Mesothelial cell of epicardium (in vitro differentiated cells): ENCODE data around the gene MED17. TPM values are rescaled to one million over a fixed set of nuclear protein-coding genes. Genes with fewer than 3 reads are reported as not detected.

ENCODE experiments used
- DNase-seq, 2 experiments: peaks; one replicate each; pipeline ENCODE4 v3.0.0; 2021; ENCODE audit warnings: low spot score in 2 of 2; ENCODE audit not compliant: unreplicated experiment in 2 of 2
- H3K27ac Mint-ChIP-seq: 2 replicates; pipeline ENCODE4 v1.8.0; 2021; ENCODE audit warnings: mixed read lengths
- H3K27me3 Mint-ChIP-seq: 2 replicates; pipeline ENCODE4 v1.8.0; 2021; ENCODE audit warnings: low read depth, mixed read lengths
- H3K36me3 Mint-ChIP-seq: 2 replicates; pipeline ENCODE4 v1.8.0; 2021; ENCODE audit warnings: mixed read lengths
- H3K4me1 Mint-ChIP-seq: 2 replicates; pipeline ENCODE4 v1.8.0; 2021; ENCODE audit warnings: mixed read lengths
- H3K4me3 Mint-ChIP-seq: 2 replicates; pipeline ENCODE4 v1.8.0; 2021; ENCODE audit warnings: mild to moderate bottlenecking, moderate library complexity, mixed read lengths
- H3K9me3 Mint-ChIP-seq: 2 replicates; pipeline ENCODE4 v1.8.0; 2021; ENCODE audit warnings: mixed read lengths
- total RNA-seq: library from RNA; stranded (reverse); gene quantifications from 3 replicates; pipeline ENCODE4 v1.2.1, GENCODE V29; 2021
- TF ChIP-seq, protein P1 (sequence below): fragments of 200-600 bp; sonication (generic); IDR thresholded peaks from one replicate; pipeline ENCODE4 v1.5.0; 2021; ENCODE audit warnings: antibody characterized with exemption; ENCODE audit not compliant: unreplicated experiment

Gene MED17
- total RNA-seq, 1 donor from 2014 or later = 55.5 TPM

GRCh38 chr11:93845181-93846092, 61.4 kb downstream of the MED17 start:
- no peak for DNase-seq
- H3K27ac Mint-ChIP-seq = no peak overlapping the region
- no peaks in the 10 kb centered on the region for H3K27me3 Mint-ChIP-seq
- no peaks in the 10 kb centered on the region for H3K36me3 Mint-ChIP-seq
- TF ChIP-seq, protein P1, sequence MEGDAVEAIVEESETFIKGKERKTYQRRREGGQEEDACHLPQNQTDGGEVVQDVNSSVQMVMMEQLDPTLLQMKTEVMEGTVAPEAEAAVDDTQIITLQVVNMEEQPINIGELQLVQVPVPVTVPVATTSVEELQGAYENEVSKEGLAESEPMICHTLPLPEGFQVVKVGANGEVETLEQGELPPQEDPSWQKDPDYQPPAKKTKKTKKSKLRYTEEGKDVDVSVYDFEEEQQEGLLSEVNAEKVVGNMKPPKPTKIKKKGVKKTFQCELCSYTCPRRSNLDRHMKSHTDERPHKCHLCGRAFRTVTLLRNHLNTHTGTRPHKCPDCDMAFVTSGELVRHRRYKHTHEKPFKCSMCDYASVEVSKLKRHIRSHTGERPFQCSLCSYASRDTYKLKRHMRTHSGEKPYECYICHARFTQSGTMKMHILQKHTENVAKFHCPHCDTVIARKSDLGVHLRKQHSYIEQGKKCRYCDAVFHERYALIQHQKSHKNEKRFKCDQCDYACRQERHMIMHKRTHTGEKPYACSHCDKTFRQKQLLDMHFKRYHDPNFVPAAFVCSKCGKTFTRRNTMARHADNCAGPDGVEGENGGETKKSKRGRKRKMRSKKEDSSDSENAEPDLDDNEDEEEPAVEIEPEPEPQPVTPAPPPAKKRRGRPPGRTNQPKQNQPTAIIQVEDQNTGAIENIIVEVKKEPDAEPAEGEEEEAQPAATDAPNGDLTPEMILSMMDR = no peak
- H3K4me1 Mint-ChIP-seq = peaks cover 12% of the 10 kb centered on the region
- H3K4me3 Mint-ChIP-seq = no peak overlapping the region
- no peaks in the 10 kb centered on the region for H3K9me3 Mint-ChIP-seq

- Mint-ChIP-seq H3K27ac (no peak overlapping the region), H3K36me3 (no peaks in the 10 kb centered on the region), H3K4me1 (peaks cover 3% of the 10 kb centered on the region), H3K27me3 (no peaks in the 10 kb centered on the region), H3K9me3 (no peaks in the 10 kb centered on the region), H3K4me3 (no peak overlapping the region)
- no peak for DNase-seq
- TF ChIP-seq, protein P1 = no peak
Observed at GRCh38 chr11:93846411-93846810, 62.3 kb downstream of the MED17 start.

DNA sequence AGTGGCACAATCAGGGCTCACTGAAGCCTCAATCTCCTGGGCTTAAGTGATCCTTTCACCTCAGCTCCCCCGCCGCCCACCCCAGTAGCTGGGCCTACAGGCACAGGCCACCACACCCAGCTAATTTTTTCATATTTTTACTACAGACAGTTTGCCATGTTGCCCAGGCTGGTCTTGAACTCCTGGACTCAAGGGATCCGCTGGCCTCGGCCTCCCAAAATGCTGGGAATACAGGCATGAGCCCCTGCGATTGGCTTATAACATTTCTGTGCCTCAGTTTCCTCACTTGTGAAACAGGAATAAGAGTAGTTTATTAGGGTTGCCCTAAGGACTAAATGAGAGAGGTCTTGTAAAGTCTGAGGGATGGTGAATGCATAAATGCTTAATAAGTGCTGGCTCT, 65.1 kb downstream of the MED17 start:
- DNase-seq = no peak
- no peaks in the 10 kb centered on the region for H3K27me3 Mint-ChIP-seq
- H3K27ac Mint-ChIP-seq = no peak overlapping the region
- no peaks in the 10 kb centered on the region for H3K36me3 Mint-ChIP-seq
- no peak overlapping the region for H3K4me3 Mint-ChIP-seq
- peaks cover 9% of the 10 kb centered on the region for H3K9me3 Mint-ChIP-seq
- TF ChIP-seq, protein P1 = no peak
- H3K4me1 Mint-ChIP-seq = no peaks in the 10 kb centered on the region

DNA sequence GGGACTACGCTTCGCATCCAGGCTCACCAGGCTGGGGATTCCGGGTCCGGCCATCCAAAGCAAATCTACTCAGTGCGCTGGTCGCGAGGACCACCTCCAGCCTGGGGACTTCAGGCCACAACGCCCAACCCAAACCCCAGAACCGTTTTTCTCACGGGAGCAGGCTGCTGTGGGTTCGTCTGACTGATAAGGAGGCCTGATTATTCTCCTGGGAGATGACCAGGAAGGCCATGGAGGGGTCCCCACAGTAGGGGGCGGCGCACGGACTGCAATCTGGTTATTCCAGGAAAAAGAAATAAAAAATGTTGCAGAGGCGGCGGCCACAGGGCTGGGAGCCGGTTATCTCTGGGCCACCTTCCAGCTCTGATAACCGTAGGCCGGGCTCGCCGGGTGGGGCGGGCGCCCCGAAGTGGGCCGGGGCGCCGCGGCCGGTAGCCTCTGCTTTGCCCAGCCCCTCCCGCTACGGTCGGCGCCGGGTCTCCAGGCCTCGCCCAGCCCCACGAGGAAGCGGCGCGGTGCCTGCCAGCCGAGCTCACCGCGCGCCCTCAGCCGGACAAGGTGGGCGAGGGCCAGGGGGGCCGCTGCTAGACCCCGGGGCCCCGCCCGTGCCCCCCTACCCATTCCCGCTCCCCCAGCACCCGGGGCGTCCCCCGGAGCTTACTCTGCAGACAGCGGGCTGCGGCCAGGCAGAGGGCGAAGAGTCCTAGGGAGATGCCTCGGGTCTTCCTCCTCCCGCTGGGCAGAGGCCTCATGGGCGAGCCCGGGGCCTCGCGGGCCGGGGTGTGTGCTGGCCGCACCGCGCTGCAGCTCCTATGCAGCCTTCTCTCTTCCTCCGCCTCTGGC, 65.9 kb downstream of the MED17 start:
- Mint-ChIP-seq H3K27me3 (no peaks in the 10 kb centered on the region), H3K4me1 (no peaks in the 10 kb centered on the region), H3K4me3 (no peak overlapping the region), H3K27ac (no peak overlapping the region), H3K9me3 (peaks cover 10% of the 10 kb centered on the region), H3K36me3 (no peaks in the 10 kb centered on the region)
- TF ChIP-seq, protein P1 = no peak
- DNase-seq = no peak

GRCh38 chr11:93850594-93851018, 66.5 kb downstream of the MED17 start, which contains the start of gene VSTM5:
Gene VSTM5, minus strand, starts transcription at chr11:93850618. Its CDS starts 116 bp downstream, at chr11:93850502.
- DNase-seq = no peak
- H3K27me3 Mint-ChIP-seq = no peaks in the 10 kb centered on the region
- H3K36me3 Mint-ChIP-seq = no peaks in the 10 kb centered on the region
- TF ChIP-seq, protein P1 = no peak
- H3K4me1 Mint-ChIP-seq = no peaks in the 10 kb centered on the region
- H3K27ac Mint-ChIP-seq = no peak within 1 kb of the TSS
- peaks cover 10% of the 10 kb centered on the region for H3K9me3 Mint-ChIP-seq
- H3K4me3 Mint-ChIP-seq = no peak within 1 kb of the TSS
